SJCRH30 (cell line): ENCODE results near the gene FBXW9. TPM values are rescaled to one million over a fixed set of nuclear protein-coding genes. Genes with fewer than 3 reads are reported as not detected.

Source experiments
- DNase-seq, 2 experiments: peaks; one replicate each; pipeline ENCODE4 v3.0.0-alpha.2; 2015 to 2020
- H3K27ac ChIP-seq: fragments of 250-450 bp; sonication (Bioruptor Pico); 2 replicates; pipeline ENCODE4 v1.5.1; 2020; ENCODE audit warnings: mild to moderate bottlenecking, moderate library complexity
- H3K27me3 ChIP-seq: fragments of 250-450 bp; sonication (Bioruptor Pico); 2 replicates; pipeline ENCODE4 v1.5.1; 2020; ENCODE audit warnings: mild to moderate bottlenecking, moderate library complexity
- H3K36me3 ChIP-seq: fragments of 250-450 bp; sonication (Bioruptor Pico); 2 replicates; pipeline ENCODE4 v1.5.1; 2020; ENCODE audit warnings: mild to moderate bottlenecking, moderate library complexity
- H3K4me1 ChIP-seq: fragments of 250-450 bp; sonication (Bioruptor Pico); 2 replicates; pipeline ENCODE4 v1.5.1; 2020; ENCODE audit warnings: mild to moderate bottlenecking, moderate library complexity
- H3K4me3 ChIP-seq: fragments of 250-450 bp; sonication (Bioruptor Pico); 2 replicates; pipeline ENCODE4 v1.5.1; 2020; ENCODE audit warnings: mild to moderate bottlenecking, moderate library complexity
- H3K9me3 ChIP-seq: fragments of 250-450 bp; sonication (Bioruptor Pico); replicated peaks from 2 replicates; pipeline ENCODE4 v1.5.1; 2020; ENCODE audit warnings: mild to moderate bottlenecking, moderate library complexity
- total RNA-seq: library from RNA; depleted of rRNA; stranded (reverse); fragments of >200 nt; shearing (Covaris generic); gene quantifications from 2 replicates; pipeline ENCODE4 v1.2.3, GENCODE V29; 2014; rRNA removed

Gene FBXW9
- total RNA-seq, 1 experiment from 2014 or later, result 8.3 TPM

DNA sequence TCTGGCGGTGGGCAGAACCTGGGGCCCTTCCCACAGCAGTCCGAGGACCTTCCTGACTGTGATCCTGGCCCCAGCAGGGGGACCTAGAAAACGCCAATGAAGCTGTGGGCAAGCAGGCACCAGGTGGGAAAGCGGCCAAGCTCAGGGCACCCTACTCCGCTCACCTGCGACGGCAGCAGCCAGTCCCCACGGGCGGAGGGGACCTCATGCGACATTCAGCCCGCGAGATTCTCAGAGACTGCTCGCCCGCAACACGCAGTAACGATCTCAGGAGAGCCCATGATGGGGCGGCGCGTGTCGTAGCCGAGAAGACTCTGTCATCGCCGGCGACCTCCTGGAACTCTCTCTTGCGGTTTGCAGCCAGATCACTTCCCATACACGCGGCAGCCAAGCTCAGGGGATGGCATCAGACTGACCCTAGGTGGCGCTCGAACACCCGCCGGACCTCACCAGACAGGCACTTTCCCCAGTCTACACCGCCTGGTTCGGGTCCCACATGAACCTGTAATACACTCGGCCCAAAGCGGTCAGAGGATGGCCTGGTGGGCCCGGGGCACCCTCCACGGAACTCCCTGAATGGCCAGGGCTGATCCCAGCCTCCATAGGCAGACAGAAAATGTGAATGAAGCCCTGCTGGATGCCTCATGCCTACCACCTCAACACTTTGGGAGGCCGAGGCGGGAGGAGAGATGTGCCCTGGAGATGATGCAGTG is 56.4 kb downstream of the FBXW9 start:
- DNase-seq, result peak in 1 of 2 experiments; percentile 30
- Histone ChIP-seq H3K36me3 (no peaks in the 10 kb centered on the region), H3K4me1 (no peaks in the 10 kb centered on the region), H3K9me3 (peaks cover 10% of the 10 kb centered on the region; the same call in 1 of the 2 replicates), H3K27ac (no peak overlapping the region), H3K4me3 (no peak overlapping the region), H3K27me3 (no peaks in the 10 kb centered on the region)

Other genes starting within 250 kb of the FBXW9 start
- gene ZNF709, start 211.8 kb downstream of the FBXW9 start, total RNA-seq, result 10.6 and 13.3 TPM in 2 replicates
- gene ZNF564, start 145.1 kb downstream of the FBXW9 start, total RNA-seq, result 9.3 and 10.8 TPM in 2 replicates
- 8.0 and 9.3 TPM in 2 replicates for gene ZNF490, start 85.8 kb downstream of the FBXW9 start, total RNA-seq
- gene ZNF791, start 85.7 kb downstream of the FBXW9 start, total RNA-seq, result 25.0 and 25.7 TPM in 2 replicates
- 31.4 and 34.6 TPM in 2 replicates for gene MAN2B1, start 29.9 kb downstream of the FBXW9 start, total RNA-seq
- 11.4 and 11.9 TPM in 2 replicates for gene WDR83, start 29.8 kb downstream of the FBXW9 start, total RNA-seq
- gene DHPS, start 14.8 kb downstream of the FBXW9 start, total RNA-seq, result 116 and 128 TPM in 2 replicates
- 1.8 TPM in 1 of 2 replicates, not detected in the other for gene GNG14, start 8.6 kb downstream of the FBXW9 start, total RNA-seq
- gene TNPO2, start 27.3 kb upstream of the FBXW9 start, total RNA-seq, result 72.4 and 80.9 TPM in 2 replicates
- 431 and 462 TPM in 2 replicates for gene TRIR, start 38.1 kb upstream of the FBXW9 start, total RNA-seq
- 79.5 and 87.1 TPM in 2 replicates for gene GET3, start 40.9 kb upstream of the FBXW9 start, total RNA-seq
- 0.04 and 0.10 TPM in 2 replicates for gene BEST2, start 55.2 kb upstream of the FBXW9 start, total RNA-seq
- 14.1 and 19.0 TPM in 2 replicates for gene HOOK2, start 78.9 kb upstream of the FBXW9 start, total RNA-seq
- 34.8 and 39.7 TPM in 2 replicates for gene JUNB, start 94.9 kb upstream of the FBXW9 start, total RNA-seq
- 55.9 and 64.6 TPM in 2 replicates for gene PRDX2, start 105.2 kb upstream of the FBXW9 start, total RNA-seq
- gene THSD8, start 105.4 kb upstream of the FBXW9 start, total RNA-seq, result not detected in 2 replicates
- 92.4 and 99.0 TPM in 2 replicates for gene RNASEH2A, start 110.0 kb upstream of the FBXW9 start, total RNA-seq
- 0.45 TPM in 1 of 2 replicates, not detected in the other for gene RTBDN, start 137.9 kb upstream of the FBXW9 start, total RNA-seq
- 4.3 and 5.6 TPM in 2 replicates for gene MAST1, start 141.9 kb upstream of the FBXW9 start, total RNA-seq
- gene DNASE2, start 184.8 kb upstream of the FBXW9 start, total RNA-seq, result 16.4 and 16.8 TPM in 2 replicates
- gene KLF1, start 190.6 kb upstream of the FBXW9 start, total RNA-seq, result 0.06 TPM in 1 of 2 replicates, not detected in the other
- gene GCDH, start 194.5 kb upstream of the FBXW9 start, total RNA-seq, result 29.7 and 33.6 TPM in 2 replicates
- gene SYCE2, start 222.7 kb upstream of the FBXW9 start, total RNA-seq, result 0.24 TPM in 1 of 2 replicates, not detected in the other
- 65.8 and 77.3 TPM in 2 replicates for gene FARSA, start 237.1 kb upstream of the FBXW9 start, total RNA-seq
- gene CALR, start 242.0 kb upstream of the FBXW9 start, total RNA-seq, result 940 and 960 TPM in 2 replicates
- 129 and 131 TPM in 2 replicates for gene RAD23A, start 249.2 kb upstream of the FBXW9 start, total RNA-seq